ELF-1 (cell line): Measurements from ENCODE around the gene DDN.

Experiments used
- DNase-seq: peaks from one replicate; pipeline ENCODE4 v3.0.0-alpha.2; 2016; ENCODE audit warnings: low read depth, low spot score

DDN gene

DNA sequence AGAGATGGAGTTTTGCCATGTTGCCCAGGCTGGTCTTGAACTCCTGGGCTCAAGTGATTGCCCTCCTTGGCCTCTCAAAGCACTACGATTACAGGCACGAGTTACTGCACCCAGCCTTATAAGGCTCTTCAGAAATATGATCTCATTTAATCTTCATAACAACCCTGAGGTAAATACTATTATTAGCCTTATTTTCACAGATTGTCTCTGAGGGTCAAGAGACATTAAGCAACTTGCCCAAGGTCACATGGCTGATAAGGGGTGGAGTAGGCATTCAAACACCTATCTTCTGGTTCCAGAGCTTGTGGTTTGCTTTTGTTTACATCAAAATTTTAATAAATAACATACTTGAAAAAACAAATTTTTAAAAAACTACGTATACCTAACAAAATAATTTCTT lies 14.3 kb upstream of the DDN start:
- no peak for DNase-seq

DNA sequence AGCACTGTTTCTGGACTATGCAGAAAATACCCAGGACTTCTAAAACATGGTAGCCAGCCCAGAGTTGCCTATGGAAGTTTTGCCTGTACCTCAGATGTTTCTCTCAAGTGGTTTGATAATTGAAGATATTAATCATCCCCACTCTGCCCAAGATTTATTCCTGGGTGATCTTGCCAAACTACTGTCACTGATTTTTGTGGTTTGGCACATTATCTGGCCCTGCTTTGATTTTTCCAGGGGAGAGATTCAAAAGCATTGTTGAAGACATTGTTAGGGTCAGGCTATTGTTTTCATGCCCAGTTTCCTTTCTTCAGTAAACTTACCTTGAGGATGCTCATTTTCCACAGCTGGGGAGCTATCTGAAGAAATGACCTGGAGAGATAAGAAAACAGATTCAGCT lies 13.6 kb upstream of the DDN start:
- DNase-seq = no peak

GRCh38 chr12:49010092-49010668 lies 11.0 kb upstream of the DDN start:
- DNase-seq = no peak

- no peak for DNase-seq
Measured at GRCh38 chr12:49008943-49009342, 9.8 kb upstream of the DDN start.

DNA sequence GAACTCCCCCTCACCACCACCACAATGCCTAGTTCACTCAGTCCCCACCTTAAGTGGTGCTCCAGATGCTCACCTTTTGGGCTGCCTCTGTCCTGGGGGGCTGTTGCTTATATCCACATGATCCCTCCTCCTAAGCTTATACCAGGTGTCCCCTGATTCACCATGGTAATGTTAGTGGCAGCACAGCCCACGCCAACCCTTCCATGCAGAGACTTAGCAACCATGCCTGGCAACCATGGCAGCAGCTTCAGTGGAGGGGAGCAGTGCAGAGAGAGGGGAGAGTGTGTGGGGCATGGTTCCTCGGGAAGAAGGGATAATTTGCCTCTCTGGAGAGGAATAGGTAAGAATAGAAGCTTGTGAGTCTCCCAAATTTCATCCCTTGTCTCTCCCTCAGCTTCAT lies 1.2 kb upstream of the DDN start:
- DNase-seq = no peak

DNA sequence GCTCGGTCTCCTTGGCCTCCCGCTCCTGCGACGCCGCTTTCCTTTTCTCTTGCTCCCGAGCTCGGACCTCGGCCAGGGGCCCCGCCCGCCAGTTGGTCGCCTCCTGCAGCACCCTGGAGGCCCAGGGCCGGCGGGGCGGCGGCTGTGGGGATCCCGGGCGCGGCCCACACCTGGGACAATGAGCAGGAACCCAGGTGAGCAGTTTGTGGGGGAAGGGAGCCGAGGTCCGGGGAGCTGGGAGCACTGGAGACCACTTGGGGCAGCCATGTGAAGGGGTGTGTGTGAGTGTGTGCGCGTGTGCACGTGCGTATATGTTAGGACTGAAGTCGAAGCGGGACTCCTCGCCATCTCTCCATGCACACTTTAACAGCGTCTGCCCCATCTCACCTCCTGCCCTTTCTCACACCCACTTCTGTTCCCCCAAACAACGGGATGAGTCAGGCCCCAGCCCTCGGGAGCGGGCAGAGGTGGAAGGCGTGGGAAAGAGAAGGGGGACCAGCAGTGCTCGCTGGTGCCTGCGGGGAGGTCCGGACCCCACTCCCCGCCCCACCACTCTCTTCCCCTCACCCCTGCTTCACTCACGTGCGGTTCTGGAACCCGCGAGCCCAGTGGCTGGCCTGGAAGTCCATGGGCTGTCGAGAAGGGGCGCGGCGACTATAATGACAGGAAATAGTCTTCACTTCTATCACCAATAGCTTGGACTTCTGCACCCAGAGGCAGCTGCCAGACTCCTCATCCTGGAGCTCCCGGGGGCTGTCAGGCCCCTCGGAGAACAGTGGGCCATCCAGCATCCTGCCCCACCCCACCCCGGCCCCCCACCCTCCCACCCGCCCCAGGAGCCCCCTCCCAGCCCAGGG lies 450 bp downstream of the DDN start:
- no peak for DNase-seq

GRCh38 chr12:48997719-48998496 lies 1.3 kb downstream of the DDN start:
- DNase-seq = peak; percentile 68

DNA sequence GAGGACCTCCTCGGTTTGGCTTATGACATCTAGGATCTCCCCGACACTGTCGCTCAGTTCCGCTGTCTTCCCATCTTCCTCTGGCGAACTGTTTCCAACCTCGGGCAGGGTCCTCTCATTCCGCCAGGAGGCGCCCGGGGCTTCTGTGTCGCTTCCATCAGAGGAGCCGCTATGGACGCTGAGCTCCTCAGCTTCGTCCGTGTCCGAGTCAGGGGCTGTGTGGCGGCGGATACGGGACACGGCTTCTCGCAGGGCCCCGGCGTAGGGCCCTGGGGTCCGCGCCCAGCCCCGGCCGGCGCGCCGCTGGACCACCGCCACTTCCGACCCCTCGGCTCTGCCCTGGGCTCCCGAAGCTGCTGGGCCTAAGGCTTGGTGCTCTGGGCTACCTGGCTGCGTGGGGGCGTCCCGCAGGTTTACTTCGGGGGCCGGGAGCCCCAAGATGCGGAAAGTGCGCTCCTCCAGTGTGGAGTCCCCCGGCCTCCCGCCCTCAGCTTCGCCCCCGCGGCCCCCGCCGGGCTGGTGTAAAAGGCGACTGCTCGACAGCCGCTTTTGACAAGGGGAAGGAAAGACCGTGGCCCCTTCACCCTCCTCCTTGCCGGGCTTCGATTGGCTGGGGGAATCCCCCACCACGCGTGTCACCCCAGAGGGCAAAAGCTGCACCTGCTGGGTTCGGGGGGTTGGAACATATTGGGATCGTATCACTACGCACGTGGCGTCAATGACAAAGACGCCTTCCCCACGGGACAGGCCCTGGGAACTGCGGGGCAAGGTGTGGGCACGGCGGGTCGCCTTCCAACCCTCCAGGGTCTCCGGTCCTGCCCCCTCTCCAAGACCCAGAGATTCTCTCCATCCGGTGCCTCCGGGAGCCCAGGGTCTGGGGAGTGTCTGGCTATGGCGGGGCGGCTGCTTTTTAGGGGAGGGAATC lies 2.1 kb downstream of the DDN start:
- peak; percentile 82 for DNase-seq

- DNase-seq = peak; percentile 95
Measured at GRCh38 chr12:48995086-48995879, 3.9 kb downstream of the DDN start.

GRCh38 chr12:48994224-48995085 lies 4.7 kb downstream of the DDN start:
- DNase-seq = no peak

DNA sequence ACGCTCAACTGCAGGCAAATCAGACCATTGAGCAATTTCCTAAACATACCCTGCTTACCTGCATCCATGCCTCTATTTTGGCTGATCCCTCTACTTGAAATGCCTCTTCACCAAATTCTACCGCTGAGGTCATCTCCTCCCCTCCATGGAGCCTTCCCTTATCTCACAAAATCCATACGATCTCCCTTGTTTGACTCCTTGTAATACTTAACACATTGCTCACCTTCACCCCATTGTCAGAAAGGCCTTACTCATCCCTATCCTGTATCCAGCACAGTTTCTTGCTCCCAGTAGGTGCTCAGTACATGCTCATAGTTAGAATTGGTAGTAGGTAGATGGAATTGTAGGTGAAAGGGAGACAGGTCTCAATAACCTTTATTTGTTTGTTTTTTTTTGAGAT lies 5.4 kb downstream of the DDN start:
- no peak for DNase-seq

DNA sequence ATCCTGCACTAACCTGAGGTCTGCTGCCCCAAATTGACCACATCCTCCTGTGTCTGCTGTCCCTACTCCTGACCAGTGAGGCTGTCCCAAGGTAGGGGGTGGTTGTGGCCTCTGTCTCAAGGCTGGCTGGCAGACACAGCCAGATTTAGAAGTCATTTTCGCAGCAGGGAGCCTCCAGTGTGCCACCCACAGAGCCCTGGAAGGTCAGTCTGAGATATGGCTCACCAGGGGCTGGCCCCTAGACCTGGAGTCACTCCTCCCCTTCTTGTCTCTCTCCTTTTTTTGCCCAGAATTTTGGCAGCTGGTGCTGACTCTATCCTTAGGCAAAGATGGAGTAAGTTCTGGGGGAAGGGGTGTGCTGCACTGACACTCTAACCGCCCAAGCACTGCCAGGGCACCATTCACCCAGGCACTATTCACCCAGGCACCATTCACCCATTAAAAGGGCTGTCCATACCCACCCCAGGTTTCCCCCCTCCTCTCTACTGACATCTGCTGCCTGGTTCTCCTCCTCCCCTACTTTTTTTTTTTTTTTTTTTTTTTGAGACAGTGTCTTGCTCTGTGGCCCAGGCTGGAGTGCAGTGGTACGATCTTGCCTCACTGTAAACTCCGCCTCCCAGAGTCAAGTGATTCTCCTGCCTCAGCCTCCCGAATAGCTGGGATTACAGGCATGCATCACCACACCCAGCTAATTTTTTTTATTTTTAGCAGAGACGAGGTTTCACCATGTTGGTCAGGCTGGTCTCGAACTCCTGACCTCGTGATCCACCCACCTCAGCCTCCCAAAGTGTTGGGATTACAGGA lies 7.7 kb downstream of the DDN start:
- no peak for DNase-seq

- DNase-seq = no peak
Measured at GRCh38 chr12:48990552-48990951, 8.6 kb downstream of the DDN start.

GRCh38 chr12:48988030-48988649 lies 11.0 kb downstream of the DDN start:
- DNase-seq = peak; percentile 90

- DNase-seq = peak; percentile 60
Measured at GRCh38 chr12:48986720-48987291, 12.4 kb downstream of the DDN start.

GRCh38 chr12:48985901-48986300 lies 13.3 kb downstream of the DDN start:
- no peak for DNase-seq

- DNase-seq = no peak
Measured at GRCh38 chr12:48985475-48985897, 13.7 kb downstream of the DDN start.
